GM20000 (cell line): ENCODE data around the gene BRINP3.

Source experiments
- DNase-seq: peaks from one replicate; pipeline ENCODE4 v3.0.0; 2012; ENCODE audit warnings: low spot score
- CTCF ChIP-seq: IDR thresholded peaks from 2 replicates; pipeline ENCODE4 v1.5.1; 2012; ENCODE audit warnings: mild to moderate bottlenecking, control low read depth; ENCODE audit errors: extremely low read depth, missing control alignments

BRINP3 gene

GRCh38 chr1:190104961-190105360, 372.7 kb downstream of the BRINP3 start:
- no peak for DNase-seq
- TF ChIP-seq CTCF = no peak

GRCh38 chr1:190102757-190103326, 374.8 kb downstream of the BRINP3 start:
- DNase-seq = no peak
- TF ChIP-seq CTCF = no peak

- no peak for DNase-seq
- TF ChIP-seq CTCF = no peak
Observed at GRCh38 chr1:190101756-190102155, 375.9 kb downstream of the BRINP3 start.

- TF ChIP-seq CTCF = no peak
- DNase-seq = no peak
Observed at GRCh38 chr1:190098756-190099155, 378.9 kb downstream of the BRINP3 start.

- TF ChIP-seq CTCF = no peak
- DNase-seq = no peak
Observed at GRCh38 chr1:190098107-190098506, 379.6 kb downstream of the BRINP3 start.

GRCh38 chr1:190095596-190095995, 382.1 kb downstream of the BRINP3 start:
- TF ChIP-seq CTCF = no peak
- DNase-seq = no peak

GRCh38 chr1:190084552-190084951, 393.1 kb downstream of the BRINP3 start:
- no peak for TF ChIP-seq CTCF
- no peak for DNase-seq

- DNase-seq = no peak
- no peak for TF ChIP-seq CTCF
Observed at GRCh38 chr1:190068304-190068703, 409.4 kb downstream of the BRINP3 start.
